GM12874 (cell line): ENCODE data around the gene DZIP1.

Experiments used
- TF ChIP-seq, protein P1 (sequence below): IDR thresholded peaks from 2 replicates; pipeline ENCODE4 v1.5.1; 2011; ENCODE audit warnings: low read depth, mild to moderate bottlenecking, control low read depth, low read length, moderate library complexity; ENCODE audit not compliant: insufficient read depth

Gene DZIP1

DNA sequence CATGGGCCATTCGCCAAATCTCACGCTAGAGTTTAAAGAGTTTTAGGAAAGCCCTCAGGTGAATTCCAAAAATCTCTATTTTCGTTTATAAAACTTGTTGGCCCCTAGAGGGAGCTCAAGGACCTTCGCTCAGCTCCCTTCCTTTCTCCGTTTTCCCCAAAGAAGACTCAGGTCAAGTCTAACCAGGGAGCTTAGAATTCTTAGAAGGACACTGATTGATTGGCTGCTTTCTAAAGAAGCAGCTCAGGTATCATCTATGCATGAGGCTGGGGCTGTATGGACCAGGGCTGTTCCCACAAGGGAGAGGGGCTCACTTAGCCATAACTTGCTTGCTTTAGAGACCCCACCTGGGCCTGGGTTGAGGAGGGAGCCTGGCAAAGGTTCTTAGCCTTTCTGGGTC is 20.5 kb downstream of the DZIP1 start:
- TF ChIP-seq, protein P1, sequence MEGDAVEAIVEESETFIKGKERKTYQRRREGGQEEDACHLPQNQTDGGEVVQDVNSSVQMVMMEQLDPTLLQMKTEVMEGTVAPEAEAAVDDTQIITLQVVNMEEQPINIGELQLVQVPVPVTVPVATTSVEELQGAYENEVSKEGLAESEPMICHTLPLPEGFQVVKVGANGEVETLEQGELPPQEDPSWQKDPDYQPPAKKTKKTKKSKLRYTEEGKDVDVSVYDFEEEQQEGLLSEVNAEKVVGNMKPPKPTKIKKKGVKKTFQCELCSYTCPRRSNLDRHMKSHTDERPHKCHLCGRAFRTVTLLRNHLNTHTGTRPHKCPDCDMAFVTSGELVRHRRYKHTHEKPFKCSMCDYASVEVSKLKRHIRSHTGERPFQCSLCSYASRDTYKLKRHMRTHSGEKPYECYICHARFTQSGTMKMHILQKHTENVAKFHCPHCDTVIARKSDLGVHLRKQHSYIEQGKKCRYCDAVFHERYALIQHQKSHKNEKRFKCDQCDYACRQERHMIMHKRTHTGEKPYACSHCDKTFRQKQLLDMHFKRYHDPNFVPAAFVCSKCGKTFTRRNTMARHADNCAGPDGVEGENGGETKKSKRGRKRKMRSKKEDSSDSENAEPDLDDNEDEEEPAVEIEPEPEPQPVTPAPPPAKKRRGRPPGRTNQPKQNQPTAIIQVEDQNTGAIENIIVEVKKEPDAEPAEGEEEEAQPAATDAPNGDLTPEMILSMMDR, result peak; percentile 56

DNA sequence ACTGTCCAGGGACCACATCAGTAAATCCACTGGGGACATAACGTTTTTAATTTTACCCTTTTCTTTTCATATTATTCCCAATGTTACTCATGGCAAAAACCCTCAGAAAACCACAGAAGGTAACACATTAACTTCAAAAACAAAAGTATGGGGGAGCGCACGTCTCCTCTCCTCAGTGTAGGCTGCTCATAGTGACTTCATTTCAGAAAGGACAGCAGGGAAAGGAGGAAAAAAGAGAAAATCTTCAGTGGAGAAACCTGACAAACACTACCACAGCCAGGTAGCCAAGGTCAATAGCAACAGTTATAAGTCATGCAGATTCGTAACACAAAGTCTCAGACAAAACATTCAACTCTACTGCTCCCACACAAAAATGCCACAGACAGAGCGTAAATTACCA is 21.4 kb downstream of the DZIP1 start:
- TF ChIP-seq, protein P1, result no peak

- TF ChIP-seq, protein P1, result no peak
These were observed 23.5 kb downstream of the DZIP1 start for GRCh38 chr13:95620825-95621498.

- TF ChIP-seq, protein P1, result no peak
These were observed 24.3 kb downstream of the DZIP1 start for GRCh38 chr13:95620030-95620824.

- TF ChIP-seq, protein P1, result no peak
These were observed 29.0 kb downstream of the DZIP1 start for GRCh38 chr13:95615539-95615938.

DNA sequence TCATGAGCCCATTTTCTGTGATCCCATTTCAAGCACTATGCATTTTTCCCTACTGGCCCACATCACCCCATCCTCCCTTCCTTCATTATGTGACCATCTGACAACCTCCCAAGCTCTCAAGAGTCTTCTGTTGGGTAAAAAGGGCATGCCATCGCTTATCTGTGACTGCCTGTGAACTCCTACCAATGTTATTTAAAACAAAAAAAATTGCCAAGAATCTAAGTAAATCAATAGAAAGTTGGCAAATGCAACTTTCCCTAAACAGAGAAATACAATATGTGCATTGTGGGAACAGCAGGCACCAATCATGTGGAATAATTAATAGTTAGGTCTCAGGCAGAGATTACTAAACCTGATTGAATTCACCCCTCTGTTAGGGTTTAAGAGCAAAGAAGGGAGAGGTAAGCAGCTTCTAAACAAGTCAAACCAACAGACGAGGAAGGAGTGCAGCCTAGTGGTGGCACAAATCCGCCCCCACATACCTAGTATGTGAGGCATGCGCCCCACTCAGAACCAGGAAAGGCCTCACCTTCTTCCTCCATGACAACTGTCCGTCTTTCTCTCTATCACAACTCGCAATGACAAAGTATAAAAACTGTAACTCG is 29.8 kb downstream of the DZIP1 start:
- TF ChIP-seq, protein P1, result no peak

DNA sequence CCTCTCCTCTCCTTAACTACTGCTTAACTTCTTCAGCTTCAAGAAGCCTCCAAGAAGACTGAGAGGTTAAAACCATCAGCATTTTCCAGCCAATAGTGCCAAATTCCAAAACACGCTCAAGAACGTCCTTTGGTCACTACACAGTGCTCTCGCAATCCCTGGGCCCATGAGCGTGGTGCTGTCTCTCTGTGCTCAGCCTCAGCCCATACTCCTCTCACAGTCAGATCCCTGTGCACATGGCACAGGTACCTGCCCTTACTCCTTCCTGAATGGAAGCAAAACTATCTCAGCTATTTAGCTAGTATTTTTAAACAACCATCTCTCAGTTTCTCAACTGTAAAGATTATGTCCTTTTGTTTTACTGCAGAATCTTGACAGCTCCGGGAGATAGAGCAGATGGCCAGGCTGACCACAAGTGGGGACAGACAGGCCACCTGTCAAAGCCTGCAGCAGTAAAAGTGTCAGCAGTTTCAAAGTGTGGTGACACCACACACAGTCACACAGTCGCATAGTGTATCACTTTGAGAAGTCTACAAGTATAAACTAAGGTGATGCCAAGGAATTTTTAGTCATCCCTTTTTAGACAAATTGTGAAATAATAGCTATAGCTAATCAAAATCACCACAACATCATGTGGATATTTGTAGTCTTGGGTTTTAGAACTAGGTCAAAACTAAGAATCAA is 35.7 kb downstream of the DZIP1 start:
- TF ChIP-seq, protein P1, result no peak
